Nephron progenitor cell (in vitro differentiated cells): ENCODE results near the gene C1orf52.

Experiments
- DNase-seq: peaks from one replicate; pipeline ENCODE4 v3.0.0; 2021
- H3K27ac Mint-ChIP-seq: 2 replicates; pipeline ENCODE4 v1.8.0; 2021; ENCODE audit warnings: mild to moderate bottlenecking, moderate library complexity, mixed read lengths
- H3K27me3 Mint-ChIP-seq: 2 replicates; pipeline ENCODE4 v1.8.0; 2021; ENCODE audit warnings: mild to moderate bottlenecking, low read depth, mixed read lengths; ENCODE audit not compliant: poor library complexity
- H3K36me3 Mint-ChIP-seq: 2 replicates; pipeline ENCODE4 v1.8.0; 2021; ENCODE audit warnings: low read depth, mixed read lengths
- H3K4me1 Mint-ChIP-seq: 2 replicates; pipeline ENCODE4 v1.8.0; 2021; ENCODE audit warnings: mixed read lengths
- H3K4me3 Mint-ChIP-seq: 2 replicates; pipeline ENCODE4 v1.8.0; 2021; ENCODE audit warnings: mild to moderate bottlenecking, moderate library complexity, mixed read lengths
- H3K9me3 Mint-ChIP-seq: 2 replicates; pipeline ENCODE4 v1.8.0; 2021; ENCODE audit warnings: mild to moderate bottlenecking, moderate library complexity, mixed read lengths
- TF ChIP-seq, protein P1 (sequence below): fragments of 200-600 bp; sonication (generic); IDR thresholded peaks from 2 replicates; pipeline ENCODE4 v1.5.0; 2021; ENCODE audit warnings: antibody characterized with exemption

Gene C1orf52

GRCh38 chr1:85282424-85282823, 23.0 kb upstream of the C1orf52 start:
- Mint-ChIP-seq H3K27me3 (peaks cover 18% of the 10 kb centered on the region), H3K27ac (no peak overlapping the region), H3K36me3 (no peaks in the 10 kb centered on the region), H3K9me3 (no peaks in the 10 kb centered on the region), H3K4me3 (no peak overlapping the region), H3K4me1 (peaks cover 12% of the 10 kb centered on the region)
- no peak for DNase-seq
- TF ChIP-seq, protein P1, sequence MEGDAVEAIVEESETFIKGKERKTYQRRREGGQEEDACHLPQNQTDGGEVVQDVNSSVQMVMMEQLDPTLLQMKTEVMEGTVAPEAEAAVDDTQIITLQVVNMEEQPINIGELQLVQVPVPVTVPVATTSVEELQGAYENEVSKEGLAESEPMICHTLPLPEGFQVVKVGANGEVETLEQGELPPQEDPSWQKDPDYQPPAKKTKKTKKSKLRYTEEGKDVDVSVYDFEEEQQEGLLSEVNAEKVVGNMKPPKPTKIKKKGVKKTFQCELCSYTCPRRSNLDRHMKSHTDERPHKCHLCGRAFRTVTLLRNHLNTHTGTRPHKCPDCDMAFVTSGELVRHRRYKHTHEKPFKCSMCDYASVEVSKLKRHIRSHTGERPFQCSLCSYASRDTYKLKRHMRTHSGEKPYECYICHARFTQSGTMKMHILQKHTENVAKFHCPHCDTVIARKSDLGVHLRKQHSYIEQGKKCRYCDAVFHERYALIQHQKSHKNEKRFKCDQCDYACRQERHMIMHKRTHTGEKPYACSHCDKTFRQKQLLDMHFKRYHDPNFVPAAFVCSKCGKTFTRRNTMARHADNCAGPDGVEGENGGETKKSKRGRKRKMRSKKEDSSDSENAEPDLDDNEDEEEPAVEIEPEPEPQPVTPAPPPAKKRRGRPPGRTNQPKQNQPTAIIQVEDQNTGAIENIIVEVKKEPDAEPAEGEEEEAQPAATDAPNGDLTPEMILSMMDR: no peak

GRCh38 chr1:85280636-85281035, 21.2 kb upstream of the C1orf52 start:
- Mint-ChIP-seq H3K4me1 (peaks cover 14% of the 10 kb centered on the region), H3K9me3 (no peaks in the 10 kb centered on the region), H3K36me3 (no peaks in the 10 kb centered on the region), H3K27ac (no peak overlapping the region), H3K27me3 (peaks cover 13% of the 10 kb centered on the region), H3K4me3 (no peak overlapping the region)
- DNase-seq: no peak
- TF ChIP-seq, protein P1: no peak

GRCh38 chr1:85279458-85280080, 20.1 kb upstream of the C1orf52 start:
- H3K27me3 Mint-ChIP-seq: peaks cover 13% of the 10 kb centered on the region
- TF ChIP-seq, protein P1: no peak
- no peak for DNase-seq
- no peaks in the 10 kb centered on the region for H3K9me3 Mint-ChIP-seq
- peaks cover 25% of the 10 kb centered on the region for H3K4me1 Mint-ChIP-seq
- H3K36me3 Mint-ChIP-seq: no peaks in the 10 kb centered on the region
- H3K27ac Mint-ChIP-seq: no peak overlapping the region
- no peak overlapping the region for H3K4me3 Mint-ChIP-seq

DNA sequence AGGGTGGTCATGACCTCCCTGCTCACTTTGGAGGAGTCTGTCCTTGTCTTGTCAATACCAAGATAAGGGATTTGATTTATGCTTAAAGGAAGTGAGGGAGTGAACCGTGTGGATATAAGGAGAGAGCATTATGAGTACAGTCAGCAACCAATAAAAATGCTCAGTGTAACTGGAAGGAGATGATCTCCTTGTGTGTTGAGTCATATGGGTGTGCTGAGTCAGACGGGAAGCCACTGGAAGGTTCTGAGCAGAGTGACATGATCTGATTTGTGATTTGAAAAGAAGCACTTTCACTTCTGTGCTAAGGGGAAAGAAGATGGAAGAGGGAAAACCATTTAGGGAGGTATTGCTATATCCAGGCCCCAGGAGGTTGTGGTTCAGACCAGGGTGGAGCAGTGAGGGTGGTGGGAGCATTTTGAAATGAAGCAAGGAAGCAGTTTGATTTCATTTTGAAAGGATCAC, 19.4 kb upstream of the C1orf52 start:
- peaks cover under 1% of the 10 kb centered on the region for H3K36me3 Mint-ChIP-seq
- H3K9me3 Mint-ChIP-seq: no peaks in the 10 kb centered on the region
- TF ChIP-seq, protein P1: no peak
- H3K4me1 Mint-ChIP-seq: peaks cover 31% of the 10 kb centered on the region
- no peak overlapping the region for H3K4me3 Mint-ChIP-seq
- DNase-seq: no peak
- peaks cover 13% of the 10 kb centered on the region for H3K27me3 Mint-ChIP-seq
- no peak overlapping the region for H3K27ac Mint-ChIP-seq

DNA sequence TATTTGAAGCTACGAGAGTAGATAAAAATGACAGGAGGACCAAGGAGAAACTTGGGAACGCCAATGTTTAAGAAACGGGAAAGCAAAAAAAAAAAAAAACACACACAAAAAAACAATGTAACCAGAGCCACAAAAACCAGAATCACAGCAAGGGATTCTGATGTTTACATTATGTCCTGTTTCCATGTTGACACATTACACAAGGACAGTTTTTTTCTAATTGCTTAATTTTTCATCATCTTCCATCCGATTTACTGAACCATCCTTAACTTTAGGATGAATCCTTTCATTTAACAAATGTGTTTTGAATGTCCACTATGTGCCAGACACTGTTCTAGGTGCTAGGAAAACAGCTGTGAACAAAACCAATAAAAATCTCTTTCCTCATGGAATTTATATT, 18.3 kb upstream of the C1orf52 start:
- TF ChIP-seq, protein P1: no peak
- Mint-ChIP-seq H3K36me3 (peaks cover 12% of the 10 kb centered on the region), H3K9me3 (no peaks in the 10 kb centered on the region), H3K4me1 (peaks cover 38% of the 10 kb centered on the region), H3K27ac (no peak overlapping the region), H3K4me3 (peak overlapping the region; percentile 88), H3K27me3 (peaks cover 13% of the 10 kb centered on the region)
- no peak for DNase-seq

- DNase-seq: no peak
- H3K27me3 Mint-ChIP-seq: peaks cover 8% of the 10 kb centered on the region
- peaks cover 38% of the 10 kb centered on the region for H3K4me1 Mint-ChIP-seq
- H3K9me3 Mint-ChIP-seq: no peaks in the 10 kb centered on the region
- peaks cover 14% of the 10 kb centered on the region for H3K36me3 Mint-ChIP-seq
- peak overlapping the region; percentile 88 for H3K4me3 Mint-ChIP-seq
- H3K27ac Mint-ChIP-seq: peak overlapping the region; percentile 94
- TF ChIP-seq, protein P1: no peak
These were observed 17.6 kb upstream of the C1orf52 start for GRCh38 chr1:85276978-85277639.
